Type B pancreatic cell (in vitro differentiated cells): ENCODE results near the gene ZNF581. TPM values are rescaled to one million over a fixed set of nuclear protein-coding genes. Genes with fewer than 3 reads are reported as not detected.

Experiments used
- DNase-seq: peaks from one replicate; pipeline ENCODE4 v3.0.0; 2021; ENCODE audit warnings: mixed read lengths; ENCODE audit not compliant: unreplicated experiment; ENCODE audit errors: extremely low spot score
- H3K27ac Mint-ChIP-seq: 2 replicates; pipeline ENCODE4 v1.8.0; 2021; ENCODE audit warnings: mild to moderate bottlenecking, mixed read lengths
- H3K27me3 Mint-ChIP-seq: 2 replicates; pipeline ENCODE4 v1.8.0; 2021; ENCODE audit warnings: mixed read lengths
- H3K36me3 Mint-ChIP-seq: 2 replicates; pipeline ENCODE4 v1.8.0; 2021; ENCODE audit warnings: mixed read lengths
- H3K4me1 Mint-ChIP-seq: one replicate; pipeline ENCODE4 v1.8.0; 2021; ENCODE audit warnings: mixed read lengths; ENCODE audit not compliant: unreplicated experiment
- H3K4me3 Mint-ChIP-seq: 2 replicates; pipeline ENCODE4 v1.8.0; 2021; ENCODE audit warnings: mild to moderate bottlenecking, mixed read lengths
- H3K9me3 Mint-ChIP-seq: 2 replicates; pipeline ENCODE4 v1.8.0; 2021; ENCODE audit warnings: mixed read lengths
- total RNA-seq: library from RNA; stranded (reverse); gene quantifications from 2 replicates; pipeline ENCODE4 v1.2.1, GENCODE V29; 2021; ENCODE audit warnings: low replicate concordance
- TF ChIP-seq, protein P1 (sequence below): fragments of 200-600 bp; sonication (generic); conservative IDR thresholded peaks from 2 replicates; pipeline ENCODE4 v1.5.0; 2021; ENCODE audit warnings: antibody characterized with exemption, mild to moderate bottlenecking

ZNF581 gene
- total RNA-seq, 1 donor from 2014 or later, result 43.1 TPM

DNA sequence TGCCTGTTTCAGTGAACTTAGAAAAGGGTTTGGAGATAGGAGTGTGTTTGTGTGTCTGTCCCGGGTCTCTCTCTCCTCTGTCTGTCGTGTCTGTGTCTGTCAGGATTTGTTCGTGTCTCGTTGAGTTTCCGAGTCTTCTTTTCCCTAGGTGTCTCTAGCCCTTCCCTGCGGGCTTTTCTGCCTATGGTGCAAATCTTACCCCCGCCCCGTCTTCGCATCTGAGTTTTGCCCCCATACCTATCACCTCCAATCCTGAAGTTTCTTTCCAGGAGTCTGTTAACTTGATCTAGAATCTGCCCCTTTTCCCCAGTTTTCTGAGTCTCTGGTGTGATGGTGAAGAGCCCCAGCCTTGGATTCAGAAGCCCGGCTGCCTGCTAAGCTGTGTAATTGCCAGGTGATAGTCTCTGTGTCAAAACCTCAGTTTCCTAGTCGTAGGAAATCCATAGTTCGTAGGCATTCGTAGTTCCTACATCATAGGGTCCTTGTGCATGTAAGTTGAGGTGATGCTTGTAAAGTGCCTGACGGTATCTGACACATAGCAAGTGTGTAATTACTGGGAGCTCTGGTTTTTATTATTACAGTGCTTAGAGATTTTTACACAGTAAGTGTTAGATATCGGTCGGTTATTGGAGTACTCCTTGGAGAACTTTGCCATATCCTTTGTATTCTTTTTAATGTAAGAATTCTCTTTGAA is 32.4 kb downstream of the ZNF581 start:
- TF ChIP-seq, protein P1, sequence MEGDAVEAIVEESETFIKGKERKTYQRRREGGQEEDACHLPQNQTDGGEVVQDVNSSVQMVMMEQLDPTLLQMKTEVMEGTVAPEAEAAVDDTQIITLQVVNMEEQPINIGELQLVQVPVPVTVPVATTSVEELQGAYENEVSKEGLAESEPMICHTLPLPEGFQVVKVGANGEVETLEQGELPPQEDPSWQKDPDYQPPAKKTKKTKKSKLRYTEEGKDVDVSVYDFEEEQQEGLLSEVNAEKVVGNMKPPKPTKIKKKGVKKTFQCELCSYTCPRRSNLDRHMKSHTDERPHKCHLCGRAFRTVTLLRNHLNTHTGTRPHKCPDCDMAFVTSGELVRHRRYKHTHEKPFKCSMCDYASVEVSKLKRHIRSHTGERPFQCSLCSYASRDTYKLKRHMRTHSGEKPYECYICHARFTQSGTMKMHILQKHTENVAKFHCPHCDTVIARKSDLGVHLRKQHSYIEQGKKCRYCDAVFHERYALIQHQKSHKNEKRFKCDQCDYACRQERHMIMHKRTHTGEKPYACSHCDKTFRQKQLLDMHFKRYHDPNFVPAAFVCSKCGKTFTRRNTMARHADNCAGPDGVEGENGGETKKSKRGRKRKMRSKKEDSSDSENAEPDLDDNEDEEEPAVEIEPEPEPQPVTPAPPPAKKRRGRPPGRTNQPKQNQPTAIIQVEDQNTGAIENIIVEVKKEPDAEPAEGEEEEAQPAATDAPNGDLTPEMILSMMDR, result no peak
- Mint-ChIP-seq H3K4me3 (peak overlapping the region; percentile 97), H3K4me1 (peaks cover 22% of the 10 kb centered on the region), H3K27me3 (no peaks in the 10 kb centered on the region), H3K9me3 (no peaks in the 10 kb centered on the region), H3K27ac (peak overlapping the region; percentile 93), H3K36me3 (peaks cover 7% of the 10 kb centered on the region)
- no peak for DNase-seq

DNA sequence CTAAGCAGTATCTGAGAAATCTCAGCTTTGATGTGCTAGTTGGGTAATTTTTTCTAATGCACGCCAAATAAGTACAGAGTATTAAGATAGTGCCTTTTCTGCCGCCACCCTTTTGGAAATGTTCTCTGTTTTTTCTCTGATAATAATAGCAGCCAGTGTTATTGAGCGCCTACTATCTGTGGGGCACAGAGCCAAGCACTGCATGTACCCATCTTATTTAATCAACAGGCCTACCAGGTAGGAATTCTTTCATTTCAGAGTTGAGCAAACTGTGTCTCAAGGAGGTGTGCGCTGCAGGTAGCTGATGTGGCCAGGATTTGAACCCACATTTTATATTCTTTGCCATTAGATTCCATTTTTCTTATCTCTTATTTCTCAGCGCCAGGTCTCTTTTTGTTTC is 32.9 kb downstream of the ZNF581 start:
- Mint-ChIP-seq H3K27me3 (no peaks in the 10 kb centered on the region), H3K9me3 (no peaks in the 10 kb centered on the region), H3K36me3 (peaks cover 7% of the 10 kb centered on the region), H3K4me3 (peak overlapping the region; percentile 97), H3K4me1 (peaks cover 22% of the 10 kb centered on the region), H3K27ac (peak overlapping the region; percentile 93)
- DNase-seq, result no peak
- TF ChIP-seq, protein P1, result no peak

DNA sequence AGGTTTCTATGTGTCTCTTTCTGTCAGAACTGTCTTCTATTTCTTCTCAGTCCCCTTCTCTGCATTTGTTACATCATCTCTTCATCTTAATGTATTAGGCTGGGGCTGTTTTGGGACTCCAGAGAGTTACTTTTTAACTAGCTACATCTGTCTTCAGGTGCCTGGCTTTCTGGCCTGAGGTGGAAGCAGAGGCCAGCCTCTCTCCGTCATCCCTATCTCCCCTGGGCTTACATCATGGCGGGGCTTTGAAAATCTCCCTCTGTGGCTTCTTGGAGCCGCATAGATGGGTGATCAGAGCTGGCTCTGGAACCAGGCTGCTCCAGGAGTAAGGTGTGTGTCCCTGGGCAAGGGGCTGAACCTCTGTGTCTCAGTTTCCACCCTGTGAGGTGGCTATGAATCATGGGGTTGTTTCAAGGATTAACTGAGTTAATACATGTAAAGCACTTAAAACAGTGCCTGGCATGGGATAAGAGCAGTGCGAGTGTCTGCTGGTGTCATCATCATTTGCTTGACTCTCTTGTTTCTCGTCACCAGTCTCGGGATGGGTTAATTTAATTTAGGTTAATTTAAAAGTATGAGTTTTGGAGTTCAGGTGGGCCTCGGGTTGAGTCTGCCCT is 33.5 kb downstream of the ZNF581 start:
- peaks cover 22% of the 10 kb centered on the region for H3K4me1 Mint-ChIP-seq
- no peaks in the 10 kb centered on the region for H3K9me3 Mint-ChIP-seq
- H3K36me3 Mint-ChIP-seq, result peaks cover 7% of the 10 kb centered on the region
- peak overlapping the region; percentile 97 for H3K4me3 Mint-ChIP-seq
- TF ChIP-seq, protein P1, result no peak
- no peak for DNase-seq
- H3K27me3 Mint-ChIP-seq, result no peaks in the 10 kb centered on the region
- H3K27ac Mint-ChIP-seq, result peak overlapping the region; percentile 93

DNA sequence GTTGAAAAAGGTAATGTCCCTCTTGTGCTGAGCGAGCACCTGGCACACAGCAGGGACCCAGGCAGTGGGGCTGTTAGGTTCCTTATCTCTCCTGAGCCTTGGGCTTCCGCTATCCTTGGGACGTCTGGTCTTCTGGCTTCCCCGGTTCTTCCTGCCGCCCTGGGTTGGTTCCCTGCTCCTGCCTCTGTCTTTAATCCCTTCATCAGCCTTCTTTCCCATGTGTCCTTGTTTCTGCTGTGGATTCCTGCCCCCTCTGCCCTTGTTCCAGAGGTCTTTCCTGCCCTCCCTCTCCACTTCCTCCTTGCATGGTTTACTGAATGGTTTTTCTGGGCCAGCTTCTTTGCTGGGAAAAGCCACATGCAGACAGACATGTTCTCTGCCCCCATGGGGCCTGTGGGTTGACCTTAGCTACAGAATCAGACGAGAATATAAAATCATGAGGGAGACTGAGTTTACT is 34.2 kb downstream of the ZNF581 start:
- no peaks in the 10 kb centered on the region for H3K27me3 Mint-ChIP-seq
- H3K4me1 Mint-ChIP-seq, result peaks cover 22% of the 10 kb centered on the region
- no peak for DNase-seq
- peaks cover 7% of the 10 kb centered on the region for H3K36me3 Mint-ChIP-seq
- TF ChIP-seq, protein P1, result no peak
- peak overlapping the region; percentile 97 for H3K4me3 Mint-ChIP-seq
- peak overlapping the region; percentile 93 for H3K27ac Mint-ChIP-seq
- no peaks in the 10 kb centered on the region for H3K9me3 Mint-ChIP-seq

DNA sequence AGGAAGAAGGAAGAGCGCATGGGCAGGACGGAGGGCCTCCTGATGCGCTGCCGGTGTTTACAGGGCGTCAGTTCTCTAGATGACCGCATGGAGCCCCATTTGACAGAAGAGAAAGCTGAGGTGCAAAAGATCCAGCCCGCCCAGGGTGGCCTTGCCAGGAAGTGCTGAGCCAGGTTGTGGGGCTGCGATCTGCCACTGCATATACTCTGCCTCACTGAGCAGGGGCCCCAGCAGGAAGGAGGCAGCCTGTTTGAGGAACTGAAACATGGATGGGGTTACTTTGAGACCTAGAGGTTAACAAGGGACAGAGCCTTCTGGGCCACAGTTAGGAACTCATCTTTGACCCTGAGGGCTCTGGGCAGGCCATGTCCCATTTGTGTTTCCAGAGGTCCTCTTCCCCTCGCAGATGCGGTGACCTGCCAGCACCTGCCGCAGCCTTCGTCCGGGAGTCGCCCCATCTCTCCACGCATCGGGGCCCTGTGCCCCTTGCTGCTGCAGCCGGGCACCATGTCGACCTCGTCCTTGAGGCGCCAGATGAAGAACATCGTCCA is 34.7 kb downstream of the ZNF581 start:
- DNase-seq, result no peak
- Mint-ChIP-seq H3K27me3 (no peaks in the 10 kb centered on the region), H3K9me3 (no peaks in the 10 kb centered on the region), H3K36me3 (peaks cover 7% of the 10 kb centered on the region), H3K4me3 (no peak overlapping the region), H3K4me1 (peaks cover 22% of the 10 kb centered on the region), H3K27ac (no peak overlapping the region)
- TF ChIP-seq, protein P1, result no peak
